Stomach (tissue), 9 donors: ENCODE results near the gene LMO3. TPM values are rescaled to one million over a fixed set of nuclear protein-coding genes. Genes with fewer than 3 reads are reported as not detected.
A peak's percentile ranks its signal among the peaks of the same experiment; 100 is the strongest.

Source experiments
- DNase-seq, 2 donors: peaks; one replicate each; pipeline versions ENCODE4 v3.0.0 to v3.0.0-alpha.2; 2013 to 2019
- H3K27ac ChIP-seq, 5 donors: fragments of 200-600 bp in 4 of 5; sonication (generic) in 4 of 5; one replicate each; pipeline ENCODE4 v1.5.1; 2013 to 2019; ENCODE audit warnings: mild to moderate bottlenecking in 1 of 5, moderate library complexity in 1 of 5
- H3K27me3 ChIP-seq, 3 donors: fragments of 200-600 bp; sonication (generic); one replicate each; pipeline ENCODE4 v1.5.1; 2017 to 2019; ENCODE audit warnings: mixed run types in 1 of 3
- H3K36me3 ChIP-seq, 4 donors: fragments of 200-600 bp; sonication (generic); 1 replicate in 3 of 4; 2 replicates in 1 of 4; pipeline ENCODE4 v1.5.1; 2016 to 2019
- H3K4me1 ChIP-seq, 4 donors: fragments of 200-600 bp; sonication (generic); one replicate each; pipeline ENCODE4 v1.5.1; 2016 to 2019
- H3K4me3 ChIP-seq, 4 donors: fragments of 200-600 bp; sonication (generic) in 3 of 4; one replicate each; pipeline ENCODE4 v1.5.1; 2016 to 2019; ENCODE audit warnings: mild to moderate bottlenecking in 1 of 4
- H3K9me3 ChIP-seq, 4 donors: fragments of 200-600 bp; sonication (generic); one replicate each; pipeline ENCODE4 v1.5.1; 2016 to 2019
- EP300 ChIP-seq: sonication (generic); formaldehyde crosslinking; IDR thresholded peaks from one replicate; pipeline ENCODE4 v1.6.1; 2017; ENCODE audit warnings: antibody characterized with exemption
- POLR2A ChIP-seq, 4 donors: fragments of 450-650 bp; IDR thresholded peaks; one replicate each; pipeline ENCODE4 v1.6.1; 2016; ENCODE audit warnings: antibody characterized with exemption in 4 of 4, control low read depth in 2 of 4, mild to moderate bottlenecking in 1 of 4, moderate library complexity in 1 of 4
- POLR2AphosphoS5 ChIP-seq, 3 donors: sonication (generic); formaldehyde crosslinking; IDR thresholded peaks; one replicate each; pipeline ENCODE4 v1.6.1; 2016; ENCODE audit warnings: antibody characterized with exemption in 3 of 3
- WGBS, 5 donors: extraction: QIAGEN DNeasy Blood & Tissue Kit in 3 of 5; methylation state at CpG; one replicate each; pipeline versions ENCODE4 v1.1.5 to v1.1.7; 2013 to 2018; 5-methylcytosine and 5-hydroxymethylcytosine counted together
- intact Hi-C: fragments of 100-400 bp; cut with DNase I; formaldehyde crosslinking; loops from one replicate; pipeline ENCODE4 v1.15.1; 2023; ENCODE audit warnings: low total_unique reads
- polyA plus RNA-seq, 3 donors: library from polyadenylated mRNA; stranded (reverse); fragments of 200-250 nt; gene quantifications; one replicate each; pipeline ENCODE4 v1.2.3, GENCODE V29; 2013
- total RNA-seq, 5 donors: library from RNA; depleted of rRNA; stranded (reverse); fragments of >200 nt; gene quantifications; one replicate each; pipeline versions ENCODE4 v1.1.0 to v1.2.3, GENCODE V29; 2014 to 2016
- TF ChIP-seq, protein P1 (sequence below), 7 experiments: fragments of 450-650 bp in 4 of 7; fragments of 200-600 bp in 3 of 7; sonication (generic) in 3 of 7; IDR thresholded peaks; one replicate each; pipeline ENCODE4 v1.5.1; 2016 to 2019; ENCODE audit warnings: antibody characterized with exemption in 7 of 7, control low read depth in 2 of 7, mild to moderate bottlenecking in 1 of 7
- donor health status: healthy with polysubstance abuse.
- donor health status: Bipolar disorder and iron deficiency.
- donor health status: healthy.

LMO3 gene
- total and polyA plus RNA-seq, 8 donors = 0.37 to 58.0 (median 1.5) TPM

DNA sequence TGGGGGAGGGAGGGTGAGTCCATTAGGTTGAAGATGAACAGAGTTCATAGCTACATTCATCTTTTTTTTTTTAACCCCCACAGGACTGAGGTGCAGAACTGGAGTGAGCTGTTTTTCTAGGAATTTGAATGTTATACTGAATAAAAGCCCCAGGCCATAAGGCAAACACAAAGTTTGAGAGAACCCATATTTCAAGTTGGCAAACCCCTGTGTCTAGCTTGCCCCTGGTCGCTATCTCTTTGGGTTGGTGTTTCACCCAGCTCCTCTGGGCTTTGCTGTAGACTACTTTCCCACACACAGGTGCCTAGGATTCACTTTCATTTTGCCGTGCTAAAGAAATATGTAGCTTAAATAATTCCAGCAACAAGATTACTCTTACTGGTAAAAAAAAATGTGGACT, 5.2 kb upstream of the LMO3 start:
- no peaks in the 10 kb centered on the region for H3K9me3 ChIP-seq
- peaks cover 0 to 23% (median 12%) of the 10 kb centered on the region in 3 donors for H3K27me3 ChIP-seq
- WGBS, 5 donors = 18 to 28% (median 26%) methylated on average over 2 of the region's 2 CpGs
- DNase-seq = no peak
- intact Hi-C loops = no loop called here
- peaks cover 4 to 31% (median 12%) of the 10 kb centered on the region in 4 donors for H3K4me1 ChIP-seq
- H3K36me3 ChIP-seq = no peaks in the 10 kb centered on the region
- peak overlapping the region in 1 of 5 donors; percentile 34 for H3K27ac ChIP-seq
- peak overlapping the region in 1 of 4 donors; percentile 1 for H3K4me3 ChIP-seq
- no peak for TF ChIP-seq POLR2A (IDR thresholded peaks at IDR 0.05)
- TF ChIP-seq, protein P1, sequence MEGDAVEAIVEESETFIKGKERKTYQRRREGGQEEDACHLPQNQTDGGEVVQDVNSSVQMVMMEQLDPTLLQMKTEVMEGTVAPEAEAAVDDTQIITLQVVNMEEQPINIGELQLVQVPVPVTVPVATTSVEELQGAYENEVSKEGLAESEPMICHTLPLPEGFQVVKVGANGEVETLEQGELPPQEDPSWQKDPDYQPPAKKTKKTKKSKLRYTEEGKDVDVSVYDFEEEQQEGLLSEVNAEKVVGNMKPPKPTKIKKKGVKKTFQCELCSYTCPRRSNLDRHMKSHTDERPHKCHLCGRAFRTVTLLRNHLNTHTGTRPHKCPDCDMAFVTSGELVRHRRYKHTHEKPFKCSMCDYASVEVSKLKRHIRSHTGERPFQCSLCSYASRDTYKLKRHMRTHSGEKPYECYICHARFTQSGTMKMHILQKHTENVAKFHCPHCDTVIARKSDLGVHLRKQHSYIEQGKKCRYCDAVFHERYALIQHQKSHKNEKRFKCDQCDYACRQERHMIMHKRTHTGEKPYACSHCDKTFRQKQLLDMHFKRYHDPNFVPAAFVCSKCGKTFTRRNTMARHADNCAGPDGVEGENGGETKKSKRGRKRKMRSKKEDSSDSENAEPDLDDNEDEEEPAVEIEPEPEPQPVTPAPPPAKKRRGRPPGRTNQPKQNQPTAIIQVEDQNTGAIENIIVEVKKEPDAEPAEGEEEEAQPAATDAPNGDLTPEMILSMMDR (IDR thresholded peaks at IDR 0.05) = no peak

DNA sequence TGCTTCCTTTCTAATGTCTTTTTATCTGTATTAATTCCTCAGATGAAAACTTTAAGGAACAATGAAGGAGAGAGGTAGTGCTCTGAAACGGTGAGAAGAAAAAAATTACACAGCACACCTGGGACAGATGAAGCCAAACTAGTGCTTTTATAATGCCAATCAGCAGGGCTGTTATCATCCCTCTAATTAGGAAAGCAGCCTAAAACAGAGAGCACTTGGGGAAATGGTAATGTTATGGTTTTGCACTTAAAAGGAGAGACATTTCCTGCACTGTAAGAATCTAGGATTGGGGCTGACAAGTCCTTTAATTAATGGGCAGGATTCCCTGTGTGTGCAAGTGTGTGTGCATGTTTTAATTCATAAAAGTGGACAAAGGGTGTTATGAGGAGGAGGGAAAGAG, 4.8 kb upstream of the LMO3 start:
- Histone ChIP-seq H3K27me3 (peaks cover 0 to 26% (median 12%) of the 10 kb centered on the region in 3 donors), H3K4me1 (peaks cover 4 to 34% (median 16%) of the 10 kb centered on the region in 4 donors)

DNA sequence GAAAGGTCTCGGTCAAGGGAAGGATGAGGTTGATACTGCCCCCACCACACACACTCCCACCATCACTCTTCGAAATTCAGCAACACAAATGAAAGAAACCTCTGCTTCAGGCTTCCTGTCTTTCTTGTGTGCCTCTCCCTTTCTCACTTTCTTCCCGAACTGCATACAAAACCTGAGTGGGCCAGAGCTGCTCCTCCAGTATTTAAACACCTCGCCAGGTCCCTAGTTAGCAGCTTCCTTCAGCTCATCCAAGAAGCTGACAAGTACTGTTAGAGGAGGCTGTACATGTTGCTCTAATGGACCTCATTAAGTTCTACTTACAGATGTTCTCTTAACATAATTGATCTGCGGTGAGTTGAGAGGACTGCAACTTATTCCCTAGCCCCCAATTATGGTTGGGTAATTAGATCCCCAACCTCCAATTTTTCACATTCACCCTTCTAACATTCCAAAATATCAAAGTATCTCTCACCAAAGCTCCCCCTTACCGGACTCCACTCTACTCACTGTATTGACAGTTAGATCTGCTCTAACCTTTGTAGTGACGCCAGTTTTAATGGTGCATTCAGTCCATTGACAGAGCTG, 4.1 kb upstream of the LMO3 start:
- no peaks in the 10 kb centered on the region for H3K9me3 ChIP-seq
- peaks cover 4 to 39% (median 23%) of the 10 kb centered on the region in 4 donors for H3K4me1 ChIP-seq
- peaks cover 0 to 32% (median 12%) of the 10 kb centered on the region in 3 donors for H3K27me3 ChIP-seq
- TF ChIP-seq, protein P1 (IDR thresholded peaks at IDR 0.05) = no peak
- TF ChIP-seq POLR2A (IDR thresholded peaks at IDR 0.05) = no peak
- H3K4me3 ChIP-seq = no peak overlapping the region
- WGBS, 5 donors = 43 to 65% (median 45%) methylated on average over 7 of the region's 7 CpGs
- DNase-seq = no peak
- no peaks in the 10 kb centered on the region for H3K36me3 ChIP-seq
- intact Hi-C loops = no loop called here
- H3K27ac ChIP-seq = peak overlapping the region in 3 of 5 donors; percentile 16 to 70 (median 18)

More for the DNA sequence above, 4.8 kb upstream of the LMO3 start:
- 11 to 20% (median 13%) methylated on average over 1 of the region's 1 CpG for WGBS, 5 donors
- H3K9me3 ChIP-seq = no peaks in the 10 kb centered on the region
- H3K27ac ChIP-seq = peak overlapping the region in 1 of 5 donors; percentile 70
- no peaks in the 10 kb centered on the region for H3K36me3 ChIP-seq
- intact Hi-C loops = no loop called here
- TF ChIP-seq EP300 (no peak), POLR2A (IDR thresholded peaks at IDR 0.05) (no peak), POLR2AphosphoS5 (IDR thresholded peaks at IDR 0.05) (no peak)
- TF ChIP-seq, protein P1 (IDR thresholded peaks at IDR 0.05) = no peak
- DNase-seq = no peak
- no peak overlapping the region for H3K4me3 ChIP-seq

DNA sequence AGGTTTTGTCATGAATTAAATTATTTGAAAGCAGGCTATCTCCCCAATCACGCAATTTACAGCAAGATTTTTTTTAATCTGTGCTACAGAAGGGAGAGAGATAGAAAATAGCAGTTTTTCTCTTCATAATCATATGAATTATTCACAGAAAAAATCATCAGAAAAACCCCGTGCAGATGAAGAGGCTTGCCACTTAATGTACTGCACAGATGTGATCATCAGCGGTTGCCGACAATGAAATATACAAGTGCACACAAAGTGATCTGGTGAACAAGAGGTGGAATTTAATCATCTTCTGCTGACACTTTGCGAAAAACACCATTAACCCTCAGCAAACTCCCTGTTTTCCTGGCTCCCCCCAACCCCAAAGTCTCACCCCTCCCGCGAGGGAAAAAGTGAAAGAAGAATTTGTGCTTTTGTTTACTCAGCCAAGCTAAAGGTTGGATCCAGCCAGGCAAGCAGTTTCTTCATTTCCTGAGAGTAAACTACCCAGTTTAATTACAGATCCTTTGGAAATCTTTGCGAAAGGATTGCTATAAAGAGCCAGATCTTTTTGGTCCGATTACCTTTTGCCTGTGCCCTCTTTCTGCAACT, 3.1 kb upstream of the LMO3 start:
- Histone ChIP-seq H3K27ac (peak overlapping the region in 3 of 5 donors; percentile 16 to 70 (median 18)), H3K9me3 (no peaks in the 10 kb centered on the region), H3K4me3 (peak overlapping the region; percentile 22 to 35 (median 28)), H3K36me3 (no peaks in the 10 kb centered on the region), H3K27me3 (peaks cover 0 to 37% (median 12%) of the 10 kb centered on the region in 3 donors), H3K4me1 (peaks cover 4 to 50% (median 28%) of the 10 kb centered on the region in 4 donors)
- no peak for DNase-seq
- 13 to 23% (median 16%) methylated on average over 9 of the region's 9 CpGs for WGBS, 5 donors
- intact Hi-C loops = no loop called here
- no peak for TF ChIP-seq POLR2AphosphoS5 (IDR thresholded peaks at IDR 0.05)
- TF ChIP-seq, protein P1 (IDR thresholded peaks at IDR 0.05) = no peak
- TF ChIP-seq EP300 = no peak
- TF ChIP-seq POLR2A (IDR thresholded peaks at IDR 0.05) = no peak
